Stimulated activated CD4-positive, alpha-beta T cell treated with anti-CD3 and anti-CD28 coated beads, Interleukin-12 subunit alpha, Interleukin-12 subunit beta, amount 100 ng/mL, for 4 hours (primary cell): Measurements from ENCODE around the gene ANKRD63.

Experiments
- DNase-seq: peaks from one replicate; pipeline ENCODE4 v3.0.0-alpha.2; 2020

Gene ANKRD63

DNA sequence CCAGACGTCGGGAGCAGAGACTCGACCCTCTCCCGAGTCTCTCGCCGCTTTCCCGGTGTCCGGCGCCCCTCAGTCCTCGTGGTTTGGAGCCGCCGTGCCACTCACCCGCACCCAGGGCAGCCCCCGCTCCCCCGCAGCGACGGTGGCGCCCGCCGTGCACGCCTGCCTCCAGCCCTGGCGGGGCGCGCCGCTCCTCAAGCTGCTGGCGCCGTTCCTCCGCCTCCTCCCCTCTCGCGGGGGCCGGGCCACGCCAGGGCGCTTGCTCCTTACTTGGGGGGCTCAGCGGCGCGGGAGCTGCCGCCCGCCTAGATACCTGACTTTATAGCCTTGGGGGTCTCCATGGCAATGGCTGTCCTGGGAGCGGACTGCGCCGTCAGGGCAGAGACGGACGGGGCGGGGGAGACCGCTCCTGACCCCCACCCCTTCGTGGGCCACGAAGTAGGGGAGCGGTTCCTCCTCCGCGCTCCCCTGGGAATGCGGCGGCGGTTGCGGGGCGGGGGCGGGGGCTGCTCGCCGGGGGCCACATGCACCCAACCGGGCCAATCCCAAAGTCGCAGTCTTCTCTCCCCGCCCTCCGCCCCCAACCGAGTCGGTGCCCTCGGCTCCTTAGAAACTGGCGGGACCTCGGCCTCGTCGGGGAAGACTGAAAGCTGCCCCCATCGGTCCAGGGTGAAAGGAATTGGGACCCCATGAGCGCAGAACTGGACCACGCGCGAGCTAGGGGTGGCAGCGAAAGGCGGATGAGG, at the start of gene ANKRD63:
TSS of gene ANKRD63 (minus strand) at position 196 of the 746 bp plus-strand sequence. CDS start 478 bp downstream, outside the sequence.
- peak; percentile 42 for DNase-seq

- no peak for DNase-seq
These were observed 49.4 kb upstream of the ANKRD63 start for GRCh38 chr15:40332113-40332781.

GRCh38 chr15:40331637-40332036, 48.8 kb upstream of the ANKRD63 start:
- DNase-seq, result no peak

- no peak for DNase-seq
These were observed 48.2 kb upstream of the ANKRD63 start for GRCh38 chr15:40331026-40331425.

DNA sequence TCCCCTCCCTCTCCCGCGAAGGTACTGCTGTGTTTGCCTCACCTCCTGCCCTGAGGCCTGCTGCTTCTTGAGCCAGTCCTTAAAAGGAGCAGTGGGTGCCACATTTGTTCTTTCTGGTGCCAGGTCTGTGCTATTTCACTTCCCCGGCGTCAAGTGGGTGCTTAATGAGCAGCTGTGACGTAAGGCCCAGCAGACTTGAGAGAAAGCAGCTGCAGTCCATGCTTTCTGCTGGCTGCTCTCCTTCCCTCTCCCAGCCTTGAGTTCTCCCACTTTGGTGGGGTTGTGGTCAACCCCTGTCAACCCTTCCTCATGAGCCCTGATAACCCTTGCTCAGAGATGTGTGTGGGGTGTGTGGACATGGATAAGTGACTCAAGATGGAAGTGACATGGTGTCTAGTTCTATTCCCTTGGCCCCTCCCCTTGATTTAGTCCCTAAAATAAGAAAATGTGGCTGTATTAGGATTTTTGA, 47.5 kb upstream of the ANKRD63 start:
- no peak for DNase-seq

DNA sequence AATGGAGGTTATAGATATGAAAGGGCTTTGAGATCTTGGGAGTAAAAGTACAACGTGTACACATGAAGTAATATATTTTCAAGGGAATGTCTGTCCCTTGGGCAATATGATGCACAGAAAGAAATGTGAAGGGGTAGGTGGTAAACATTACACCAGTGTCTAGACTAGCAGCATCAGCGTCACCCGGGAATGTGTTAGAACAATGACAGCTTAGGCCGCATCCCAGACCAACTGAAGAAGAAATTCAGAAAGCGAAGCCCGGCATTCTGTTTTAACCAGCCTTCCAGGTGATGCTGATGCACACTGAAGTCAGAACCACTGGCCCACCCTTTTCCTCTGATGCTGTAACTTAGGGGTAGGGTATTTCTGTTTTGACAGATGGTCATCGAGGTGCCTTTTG, 46.9 kb upstream of the ANKRD63 start:
- no peak for DNase-seq

DNA sequence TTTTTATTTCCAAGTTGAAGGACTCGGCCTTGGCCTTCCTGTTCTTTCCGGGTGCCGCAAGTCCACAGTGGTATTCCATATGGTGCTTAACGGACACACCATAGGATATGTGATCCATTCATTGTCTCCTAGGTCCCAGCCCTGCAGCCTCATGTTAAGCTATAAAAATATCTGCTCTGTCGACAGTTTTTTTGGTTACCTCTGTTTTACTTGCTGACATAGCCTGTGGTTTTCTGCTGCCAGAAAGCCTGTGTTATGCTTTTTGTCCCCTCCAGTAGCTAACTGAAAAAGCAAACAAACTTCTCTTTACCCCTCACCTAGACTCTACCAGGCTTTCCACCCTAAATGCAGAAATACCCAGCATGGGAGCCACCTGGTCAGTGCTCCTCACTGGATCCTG, 45.9 kb upstream of the ANKRD63 start:
- no peak for DNase-seq

- no peak for DNase-seq
These were observed 45.3 kb upstream of the ANKRD63 start for GRCh38 chr15:40328176-40328575.

DNA sequence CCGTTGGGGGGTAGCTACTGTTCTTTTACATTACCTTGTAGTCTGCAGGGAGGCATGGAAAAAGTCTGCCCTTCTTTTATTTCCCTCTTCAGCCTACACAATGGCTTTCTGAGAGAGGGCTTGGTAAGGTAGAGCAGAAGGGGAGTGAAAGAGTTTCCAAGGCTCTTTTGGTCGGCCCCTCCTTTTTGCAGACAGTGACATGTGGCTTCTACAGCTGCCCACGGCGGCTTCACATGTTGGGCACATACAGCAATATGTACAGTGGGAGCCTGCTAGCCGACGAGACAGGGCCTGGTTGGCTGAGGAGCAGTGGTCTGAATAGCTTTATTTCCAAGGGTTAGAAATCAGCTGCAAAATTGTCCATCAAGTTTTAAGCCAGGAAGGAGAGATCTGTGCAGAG, 44.6 kb upstream of the ANKRD63 start:
- DNase-seq, result no peak

DNA sequence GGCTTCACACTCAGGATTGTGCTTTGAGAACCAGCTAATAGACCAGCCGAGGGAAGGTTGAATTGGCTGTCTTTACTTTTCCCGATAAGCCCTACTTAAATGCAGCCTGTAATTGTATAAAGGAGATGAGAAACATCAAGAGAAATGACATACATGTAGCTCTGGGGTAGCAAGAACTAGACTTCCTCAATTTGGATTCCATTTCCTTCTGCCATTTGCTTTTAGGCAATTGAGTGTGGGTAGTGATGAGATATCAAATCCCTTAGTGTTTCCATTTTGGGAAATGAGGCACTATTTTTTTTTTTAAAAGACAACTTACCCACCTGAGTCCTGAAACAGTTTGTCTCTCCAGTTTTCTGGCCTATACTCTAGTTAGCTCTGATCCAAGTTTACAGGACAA, 42.8 kb upstream of the ANKRD63 start:
- no peak for DNase-seq

DNA sequence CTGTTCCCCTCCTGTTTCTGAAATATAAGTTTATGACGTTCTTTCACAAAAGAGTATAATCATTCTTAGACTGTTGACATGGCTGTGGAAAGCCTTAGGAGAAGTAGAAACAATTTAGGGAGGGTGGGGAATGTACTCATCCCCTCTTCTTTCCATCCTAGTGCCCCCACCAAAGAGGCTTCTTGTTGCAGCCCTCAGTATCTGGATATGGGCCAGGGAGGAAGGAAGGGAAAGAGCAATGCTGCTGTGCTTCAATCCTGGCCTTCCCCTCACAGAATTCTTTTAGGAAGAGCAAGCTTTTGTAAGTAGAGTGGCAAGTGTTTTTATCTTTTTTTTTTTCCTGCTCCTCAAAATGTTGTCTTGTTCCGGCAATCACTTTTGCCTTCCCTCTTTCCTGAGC, 42.3 kb upstream of the ANKRD63 start:
- no peak for DNase-seq

DNA sequence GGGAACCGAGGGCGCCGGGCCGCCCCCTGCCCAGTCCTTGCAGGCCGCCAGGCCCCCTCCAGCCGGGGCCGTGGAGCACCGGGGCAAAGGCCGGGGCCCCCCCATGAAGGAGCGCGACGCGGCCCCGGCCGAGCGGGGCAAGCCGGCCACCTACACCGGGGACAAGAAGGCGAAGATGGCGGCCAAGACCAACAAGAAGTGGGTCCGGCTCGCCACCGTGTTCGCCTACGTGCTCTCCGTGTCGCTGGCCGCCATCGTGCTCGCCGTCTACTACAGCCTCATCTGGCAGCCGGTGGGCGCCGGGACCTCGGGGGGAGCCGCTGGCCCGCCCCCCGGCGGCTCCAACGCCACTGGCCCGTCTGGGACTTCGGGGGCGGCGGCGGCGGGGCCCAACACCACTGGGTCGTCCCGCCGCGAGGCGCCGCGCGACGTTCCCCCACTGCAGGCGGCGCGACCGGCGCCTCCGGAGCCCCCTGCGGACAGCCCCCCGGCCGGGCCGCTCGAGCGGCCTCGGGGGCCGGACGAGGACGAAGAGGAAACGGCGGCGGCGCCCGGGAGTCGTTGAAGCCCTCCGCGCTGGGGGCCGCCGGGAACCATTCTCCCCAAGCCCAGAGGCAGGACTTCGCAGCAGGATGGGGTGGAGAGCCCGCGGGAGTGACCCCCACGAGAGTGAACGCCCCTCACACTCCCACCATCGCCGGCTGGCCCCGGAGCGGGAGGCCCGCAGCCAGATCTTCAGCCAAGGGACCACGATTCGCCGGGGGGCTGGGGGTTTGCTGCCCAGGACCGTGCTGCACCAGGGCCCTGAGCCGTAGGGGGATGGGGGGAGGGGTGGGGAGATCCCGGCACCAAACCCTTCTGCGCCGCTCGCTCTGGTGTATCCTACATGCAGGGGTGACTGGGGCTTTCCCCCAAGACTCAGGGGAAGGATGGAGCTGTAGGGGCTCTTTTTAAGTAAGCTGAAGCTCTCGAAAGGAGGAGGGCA, 41.4 kb upstream of the ANKRD63 start:
- DNase-seq, result no peak

DNA sequence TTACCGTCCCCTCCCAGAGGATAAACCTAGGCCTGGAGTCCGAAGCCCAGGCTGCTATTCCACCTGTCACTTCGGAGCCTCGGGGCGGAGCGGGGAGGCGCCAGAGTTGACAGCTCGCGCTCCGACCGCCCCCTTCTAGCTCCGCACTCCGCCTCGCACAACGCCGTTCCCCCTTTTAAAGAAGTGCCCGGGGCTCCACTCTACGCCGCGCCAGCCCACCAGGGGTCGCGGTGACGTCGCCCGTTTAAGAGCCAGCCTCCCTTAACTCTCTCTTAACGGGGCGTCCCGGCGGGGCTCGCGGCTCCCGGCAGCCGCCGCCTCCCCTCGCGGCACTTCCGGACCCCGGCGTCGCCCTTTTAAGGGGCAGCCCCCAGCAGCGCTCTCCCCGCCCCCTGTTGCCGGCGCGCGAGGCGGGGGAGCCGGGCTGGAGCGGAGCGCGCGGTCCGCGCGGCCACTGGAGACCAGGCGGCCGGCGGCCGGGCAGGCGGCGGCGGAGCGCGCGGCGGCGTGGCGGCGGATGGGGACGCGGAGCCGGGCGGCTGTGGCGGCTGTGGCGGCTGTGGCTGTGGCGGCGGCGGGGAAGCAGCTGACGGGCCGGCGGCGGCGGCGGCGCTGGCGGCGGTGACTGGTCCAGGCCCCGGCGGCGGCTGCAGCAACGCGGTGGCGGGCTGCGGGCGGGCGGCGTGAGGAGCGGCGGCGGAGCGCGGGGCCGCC, 40.5 kb upstream of the ANKRD63 start, which contains the start of gene INAFM2:
TSS of gene INAFM2 (plus strand) at position 454 of the 714 bp plus-strand sequence. CDS start 364 bp downstream, outside the sequence.
- peak; percentile 87 for DNase-seq

GRCh38 chr15:40322531-40323238, 39.8 kb upstream of the ANKRD63 start:
- DNase-seq, result no peak

GRCh38 chr15:40320931-40321371, 38.1 kb upstream of the ANKRD63 start:
- DNase-seq, result peak; percentile 42

DNA sequence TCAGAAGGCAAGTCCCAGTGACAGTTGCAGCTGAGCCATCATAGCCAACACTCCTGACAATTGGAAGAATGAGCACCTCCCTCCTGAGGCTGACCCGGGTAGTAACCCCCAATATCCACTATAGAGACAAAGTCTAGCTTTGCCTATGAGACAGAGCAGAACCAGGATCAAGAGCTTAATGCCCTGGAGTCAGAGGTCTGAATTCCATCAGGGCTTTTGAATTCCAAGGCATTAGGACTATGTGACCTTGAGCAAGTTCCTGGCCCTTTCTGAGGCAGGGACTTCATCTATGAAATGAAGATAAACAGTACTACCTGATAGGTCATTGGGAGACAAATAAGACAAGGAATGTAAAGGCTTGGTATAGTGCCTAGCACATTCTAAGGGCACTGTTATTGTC, 37.5 kb upstream of the ANKRD63 start:
- no peak for DNase-seq

GRCh38 chr15:40317580-40317979, 34.7 kb upstream of the ANKRD63 start:
- DNase-seq, result no peak

DNA sequence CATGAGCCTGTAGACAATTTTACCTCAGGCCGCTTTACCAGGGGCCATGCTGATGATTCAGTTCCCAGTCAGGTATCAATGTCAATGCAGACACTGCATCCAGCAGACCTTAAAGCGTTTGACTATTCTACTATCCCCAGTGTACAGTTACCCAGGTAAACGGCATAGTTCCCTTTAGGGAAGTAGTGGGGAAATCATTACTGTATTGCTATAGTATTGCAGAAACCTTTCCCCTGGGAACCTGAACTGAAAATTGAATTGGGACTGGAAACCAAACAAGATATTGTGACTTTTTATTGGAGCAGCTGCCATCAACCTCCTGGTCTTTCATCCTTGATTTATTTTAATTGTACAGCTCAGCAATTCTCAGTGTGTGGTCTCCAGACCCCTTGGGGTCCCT, 34.1 kb upstream of the ANKRD63 start:
- no peak for DNase-seq

DNA sequence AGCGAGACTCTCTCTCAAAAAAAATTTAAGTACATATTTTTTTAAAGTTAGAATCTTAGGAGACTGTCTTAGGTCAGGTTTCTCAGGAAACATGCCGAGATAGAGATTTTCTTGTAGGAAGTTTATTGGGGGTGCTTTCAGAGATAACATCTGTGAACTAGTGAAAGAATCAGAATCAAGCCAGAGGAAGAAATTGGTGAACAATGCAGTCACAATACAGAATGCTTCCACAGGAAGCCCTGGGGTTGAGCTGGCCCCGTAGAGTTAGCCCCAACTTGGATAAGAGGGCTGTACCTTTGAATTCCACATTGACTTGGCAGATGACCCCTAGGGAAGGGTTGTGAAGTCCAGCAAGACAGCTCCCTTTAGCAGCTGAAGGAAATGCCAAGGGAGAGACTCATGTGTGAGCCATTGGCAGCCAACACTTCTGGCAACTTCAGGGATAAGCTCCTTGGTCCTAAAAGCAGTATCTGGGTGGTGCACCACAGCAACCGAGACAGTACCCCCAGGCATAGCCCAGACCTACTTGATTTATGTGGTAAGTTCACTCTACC, 31.9 kb upstream of the ANKRD63 start:
- no peak for DNase-seq

DNA sequence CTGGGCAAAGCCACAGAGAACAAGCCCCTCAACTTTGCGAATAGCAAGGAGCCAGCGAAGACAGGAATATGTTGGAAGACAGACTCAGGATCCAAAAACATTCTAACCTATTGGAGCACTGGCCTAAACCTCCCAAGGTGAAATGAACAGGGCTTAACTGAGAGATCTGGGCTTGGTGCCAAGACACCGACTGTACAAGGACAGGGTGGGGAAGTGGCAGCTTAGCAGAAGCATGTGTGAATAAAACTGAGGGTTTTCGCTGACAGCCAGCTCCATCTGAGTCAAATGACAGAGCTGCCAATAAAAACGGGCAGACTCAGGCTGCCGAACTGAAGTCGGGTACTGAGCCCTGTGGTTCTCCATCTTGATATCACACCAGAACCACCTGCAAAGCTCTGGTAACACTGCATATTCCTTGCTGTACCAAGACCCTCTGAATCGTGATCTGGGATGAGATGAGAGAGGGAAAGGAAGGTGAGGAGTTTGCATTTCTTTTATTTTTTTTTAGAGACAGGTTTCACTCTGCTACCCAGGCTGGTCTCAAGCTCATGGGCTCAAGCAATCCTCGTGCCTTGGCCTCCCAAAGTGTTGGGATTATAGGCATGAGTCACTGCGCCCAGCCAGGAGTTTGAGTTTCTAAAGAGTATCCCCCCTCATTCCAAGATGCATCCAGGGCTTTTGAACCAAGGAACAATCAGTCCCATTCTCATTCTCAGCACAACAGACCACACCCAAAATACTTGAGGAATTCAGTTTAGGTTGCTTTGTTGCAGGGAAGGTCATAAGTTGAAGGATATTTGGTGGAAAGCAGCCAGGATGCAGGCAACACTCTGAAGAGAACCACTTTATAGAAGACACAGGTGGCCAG, 30.9 kb upstream of the ANKRD63 start:
- DNase-seq, result no peak
